Gastrocnemius medialis (tissue), 4 donors: ENCODE data around the gene SLC4A2.

Experiments used
- POLR2A ChIP-seq, 2 donors: fragments of 450-650 bp; IDR thresholded peaks; one replicate each; pipeline ENCODE4 v1.6.1; 2017; ENCODE audit warnings: antibody characterized with exemption in 2 of 2, mild to moderate bottlenecking in 2 of 2, moderate library complexity in 2 of 2
- TF ChIP-seq, protein P1 (sequence below), 5 experiments: fragments of 450-650 bp in 3 of 5; fragments of 200-600 bp in 2 of 5; sonication (generic) in 2 of 5; IDR thresholded peaks in 4 of 5; conservative IDR thresholded peaks in 1 of 5; 1 replicate in 4 of 5; 2 replicates in 1 of 5; pipeline ENCODE4 v1.5.1; 2016 to 2019; ENCODE audit warnings: antibody characterized with exemption in 5 of 5, mild to moderate bottlenecking in 3 of 5, moderate library complexity in 3 of 5

DNA sequence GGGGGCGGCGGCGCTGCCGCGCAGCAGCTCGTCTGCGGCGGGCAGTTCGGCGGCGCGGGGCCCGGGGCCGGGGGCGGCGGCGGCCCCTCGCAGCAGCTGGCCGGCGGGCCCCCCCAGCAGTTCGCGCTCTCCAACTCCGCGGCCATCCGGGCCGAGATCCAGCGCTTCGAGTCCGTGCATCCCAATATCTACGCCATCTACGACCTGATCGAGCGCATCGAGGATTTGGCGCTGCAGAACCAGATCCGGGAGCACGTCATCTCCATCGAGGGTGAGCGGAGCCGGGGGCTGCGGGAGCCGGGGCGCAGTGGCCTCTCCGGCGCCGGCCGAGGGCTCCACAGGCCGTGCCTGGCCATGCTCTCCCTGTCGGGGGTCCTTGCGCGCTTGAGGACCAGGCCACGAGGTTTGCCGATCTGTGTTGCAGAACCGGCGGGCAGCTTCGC, 27.4 kb downstream of the SLC4A2 start:
- TF ChIP-seq, protein P1, sequence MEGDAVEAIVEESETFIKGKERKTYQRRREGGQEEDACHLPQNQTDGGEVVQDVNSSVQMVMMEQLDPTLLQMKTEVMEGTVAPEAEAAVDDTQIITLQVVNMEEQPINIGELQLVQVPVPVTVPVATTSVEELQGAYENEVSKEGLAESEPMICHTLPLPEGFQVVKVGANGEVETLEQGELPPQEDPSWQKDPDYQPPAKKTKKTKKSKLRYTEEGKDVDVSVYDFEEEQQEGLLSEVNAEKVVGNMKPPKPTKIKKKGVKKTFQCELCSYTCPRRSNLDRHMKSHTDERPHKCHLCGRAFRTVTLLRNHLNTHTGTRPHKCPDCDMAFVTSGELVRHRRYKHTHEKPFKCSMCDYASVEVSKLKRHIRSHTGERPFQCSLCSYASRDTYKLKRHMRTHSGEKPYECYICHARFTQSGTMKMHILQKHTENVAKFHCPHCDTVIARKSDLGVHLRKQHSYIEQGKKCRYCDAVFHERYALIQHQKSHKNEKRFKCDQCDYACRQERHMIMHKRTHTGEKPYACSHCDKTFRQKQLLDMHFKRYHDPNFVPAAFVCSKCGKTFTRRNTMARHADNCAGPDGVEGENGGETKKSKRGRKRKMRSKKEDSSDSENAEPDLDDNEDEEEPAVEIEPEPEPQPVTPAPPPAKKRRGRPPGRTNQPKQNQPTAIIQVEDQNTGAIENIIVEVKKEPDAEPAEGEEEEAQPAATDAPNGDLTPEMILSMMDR (IDR thresholded peaks at IDR 0.05 in 4 of 5, conservative IDR thresholded peaks at IDR 0.05 in 1 of 5) = no peak
- no peak for TF ChIP-seq POLR2A (IDR thresholded peaks at IDR 0.05)
